ENCODE data around the gene GP1BB.
A peak's percentile ranks its signal among the peaks of the same experiment; 100 is the strongest.

Gene GP1BB

GRCh38 chr22:19727310-19728150 lies 4.2 kb downstream of the GP1BB start:
- DNase-seq (ENCODE audit: low read depth, low spot score): no peak

- DNase-seq (ENCODE audit: low read depth, low spot score): no peak
Measured at GRCh38 chr22:19728271-19728670, 4.9 kb downstream of the GP1BB start.

- no peak for DNase-seq (ENCODE audit: low read depth, low spot score)
Measured at GRCh38 chr22:19728836-19729235, 5.5 kb downstream of the GP1BB start.

GRCh38 chr22:19729507-19729906 lies 6.2 kb downstream of the GP1BB start:
- DNase-seq (ENCODE audit: low read depth, low spot score): no peak

- no peak for DNase-seq (ENCODE audit: low read depth, low spot score)
Measured at GRCh38 chr22:19730198-19730597, 6.9 kb downstream of the GP1BB start.

- peak; percentile 74 for DNase-seq (ENCODE audit: low read depth, low spot score)
Measured at GRCh38 chr22:19730655-19731360, 7.5 kb downstream of the GP1BB start.

GRCh38 chr22:19731361-19732135 lies 8.2 kb downstream of the GP1BB start:
- DNase-seq (ENCODE audit: low read depth, low spot score): no peak

GRCh38 chr22:19732403-19733113 lies 9.2 kb downstream of the GP1BB start:
- DNase-seq (ENCODE audit: low read depth, low spot score): no peak

- DNase-seq (ENCODE audit: low read depth, low spot score): no peak
Measured at GRCh38 chr22:19733755-19734154, 10.4 kb downstream of the GP1BB start.

- DNase-seq (ENCODE audit: low read depth, low spot score): no peak
Measured at GRCh38 chr22:19734163-19734562, 10.8 kb downstream of the GP1BB start.

GRCh38 chr22:19734837-19735382 lies 11.6 kb downstream of the GP1BB start:
- DNase-seq (ENCODE audit: low read depth, low spot score): no peak

GRCh38 chr22:19735665-19736510 lies 12.5 kb downstream of the GP1BB start:
- no peak for DNase-seq (ENCODE audit: low read depth, low spot score)

GRCh38 chr22:19737846-19738663 lies 14.7 kb downstream of the GP1BB start:
- no peak for DNase-seq (ENCODE audit: low read depth, low spot score)

GRCh38 chr22:19738664-19739447 lies 15.5 kb downstream of the GP1BB start:
- DNase-seq (ENCODE audit: low read depth, low spot score): no peak

- no peak for DNase-seq (ENCODE audit: low read depth, low spot score)
Measured at GRCh38 chr22:19739448-19739895, 16.1 kb downstream of the GP1BB start.

GRCh38 chr22:19739911-19740449 lies 16.6 kb downstream of the GP1BB start:
- DNase-seq (ENCODE audit: low read depth, low spot score): no peak

- DNase-seq (ENCODE audit: low read depth, low spot score): no peak
Measured at GRCh38 chr22:19740586-19740985, 17.2 kb downstream of the GP1BB start.

- DNase-seq (ENCODE audit: low read depth, low spot score): no peak
Measured at GRCh38 chr22:19741053-19741452, 17.7 kb downstream of the GP1BB start.
